Measurements from ENCODE around the gene DCTN2. TPM values are rescaled to one million over a fixed set of nuclear protein-coding genes. Genes with fewer than 3 reads are reported as not detected.
"Not testable (repeated sequence)": the region's sequence is repeated elsewhere in the genome, so short reads cannot be mapped to it uniquely, and the experiment has no call there.

Gene DCTN2
- 92.5 TPM for total RNA-seq
- long read RNA-seq, transcript DCTN2-209 (14 exons, 2,061 nt), result major isoform, 92 of 142 reads
- long read RNA-seq, partial matches to known transcripts, result 4 of 142 reads
- long read RNA-seq, other reads (novel, unspliced or antisense), result 45 of 142 reads

- peak; percentile 95 for DNase-seq (ENCODE audit: missing footprints)
- intact Hi-C loops (cut with DNase I), result loop anchor here (2.0 to 5.0 kb wide), 2 partner anchors 24 to 59 kb away; partner anchors contain the start of genes MARS1 and MBD6
- ATAC-seq, result peak; percentile 99
Measured at GRCh38 chr12:57546438-57547287, at the start of gene DCTN2. TSS of gene DCTN2 (minus strand) at chr12:57547192. CDS start at chr12:57547063, 129 bp downstream.

GRCh38 chr12:57593187-57593586, 46.2 kb upstream of the DCTN2 start:
- intact Hi-C loops (cut with DNase I), result no loop called here
- no peak for DNase-seq (ENCODE audit: missing footprints)
- ATAC-seq, result no peak

GRCh38 chr12:57592551-57593165, 45.7 kb upstream of the DCTN2 start:
- no peak for ATAC-seq
- intact Hi-C loops (cut with DNase I), result no loop called here
- DNase-seq (ENCODE audit: missing footprints), result no peak

GRCh38 chr12:57591782-57592325, 44.9 kb upstream of the DCTN2 start:
- no peak for DNase-seq (ENCODE audit: missing footprints)
- ATAC-seq, result no peak
- intact Hi-C loops (cut with DNase I), result no loop called here

- ATAC-seq, result peak; percentile 98
- DNase-seq (ENCODE audit: missing footprints), result peak; percentile 93
- intact Hi-C loops (cut with DNase I), result no loop called here
Measured at GRCh38 chr12:57590864-57591781, 44.1 kb upstream of the DCTN2 start, which contains the start of gene PIP4K2C. TSS of gene PIP4K2C (plus strand) at chr12:57591192. CDS start at chr12:57591290, 98 bp downstream.

GRCh38 chr12:57590479-57590863, 43.5 kb upstream of the DCTN2 start:
- intact Hi-C loops (cut with DNase I), result no loop called here
- DNase-seq (ENCODE audit: missing footprints), result no peak
- ATAC-seq, result no peak

- ATAC-seq; intact Hi-C loops (cut with DNase I); DNase-seq (ENCODE audit: missing footprints): not testable (repeated sequence)
Measured at GRCh38 chr12:57588951-57589610, 42.1 kb upstream of the DCTN2 start.

- DNase-seq (ENCODE audit: missing footprints) (no peak), ATAC-seq (no peak)
- intact Hi-C loops (cut with DNase I), result no loop called here
Measured at GRCh38 chr12:57586832-57587429, 39.9 kb upstream of the DCTN2 start.

- ATAC-seq, result no peak
- intact Hi-C loops (cut with DNase I), result no loop called here
- DNase-seq (ENCODE audit: missing footprints), result no peak
Measured at GRCh38 chr12:57586128-57586527, 39.1 kb upstream of the DCTN2 start.

GRCh38 chr12:57585156-57585555, 38.2 kb upstream of the DCTN2 start:
- ATAC-seq (no peak), DNase-seq (ENCODE audit: missing footprints) (no peak)
- intact Hi-C loops (cut with DNase I), result no loop called here

GRCh38 chr12:57584690-57585089, 37.7 kb upstream of the DCTN2 start:
- DNase-seq (ENCODE audit: missing footprints) (no peak), ATAC-seq (no peak)
- intact Hi-C loops (cut with DNase I), result no loop called here

- intact Hi-C loops (cut with DNase I), result no loop called here
- ATAC-seq (no peak), DNase-seq (ENCODE audit: missing footprints) (no peak)
Measured at GRCh38 chr12:57584050-57584449, 37.1 kb upstream of the DCTN2 start.

GRCh38 chr12:57583008-57583831, 36.2 kb upstream of the DCTN2 start:
- DNase-seq (ENCODE audit: missing footprints) (no peak), ATAC-seq (peak; percentile 95)
- intact Hi-C loops (cut with DNase I), result loop anchor here (1.0 kb wide), 2 partner anchors 38 to 50 kb away; partner anchors contain the start of gene B4GALNT1

GRCh38 chr12:57582440-57582839, 35.4 kb upstream of the DCTN2 start:
- ATAC-seq, result no peak
- no peak for DNase-seq (ENCODE audit: missing footprints)
- intact Hi-C loops (cut with DNase I), result no loop called here

- ATAC-seq, result no peak
- no peak for DNase-seq (ENCODE audit: missing footprints)
- intact Hi-C loops (cut with DNase I), result no loop called here
Measured at GRCh38 chr12:57581802-57582201, 34.8 kb upstream of the DCTN2 start.

- intact Hi-C loops (cut with DNase I), result no loop called here
- DNase-seq (ENCODE audit: missing footprints) (no peak), ATAC-seq (no peak)
Measured at GRCh38 chr12:57580466-57580795, 33.4 kb upstream of the DCTN2 start.

All from Right ventricle myocardium inferior (tissue), 1 donor.